HTERT RPE-1 (cell line): ENCODE results near the gene CLK3.

Experiments used
- in situ Hi-C: fragments of 300-500 bp; cut with MboI; formaldehyde crosslinking; loops from 4 replicates; pipeline ENCODE4 v1.14.3; 2020; ENCODE audit warnings: low sequenced_read_pairs

CLK3 gene

DNA sequence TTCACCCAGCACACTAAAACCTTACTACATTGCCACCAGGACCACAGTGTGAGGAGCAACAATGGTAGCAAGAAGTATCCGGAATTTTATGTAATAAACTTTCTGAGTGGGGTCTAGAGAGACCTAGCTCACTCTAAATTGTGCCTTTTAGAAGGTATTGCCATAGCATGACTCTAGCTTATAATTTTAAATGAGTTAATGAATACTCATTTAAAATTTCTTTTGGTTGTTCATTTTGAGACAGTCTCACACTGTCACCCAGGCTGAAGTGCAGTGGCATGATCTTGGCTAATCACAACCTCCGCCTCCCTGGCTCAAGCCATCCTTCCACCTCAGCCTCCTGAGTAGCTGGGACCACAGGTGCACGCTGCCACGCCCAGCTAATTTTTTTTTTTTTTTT lies 54.0 kb downstream of the CLK3 start:
- in situ Hi-C loops, result no loop called here

DNA sequence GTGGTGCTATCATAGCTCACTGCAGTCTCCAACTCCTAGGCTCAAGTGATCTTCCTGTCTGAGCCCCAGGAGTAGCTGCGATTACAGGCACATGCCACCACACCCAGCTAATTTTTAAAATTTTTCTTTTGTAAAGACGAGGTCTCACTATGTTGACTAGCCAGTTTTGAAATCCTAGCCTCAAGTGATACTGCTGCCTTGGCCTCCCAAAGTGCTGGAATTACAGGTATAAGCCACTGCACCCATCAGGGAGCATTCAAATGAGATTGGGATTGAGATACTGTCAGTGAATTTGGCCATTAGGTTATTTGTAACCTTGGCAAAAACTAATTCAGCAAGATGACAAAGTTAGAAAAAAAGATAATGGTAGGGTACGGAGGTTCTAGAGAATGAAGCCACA lies 58.5 kb downstream of the CLK3 start:
- in situ Hi-C loops, result no loop called here

DNA sequence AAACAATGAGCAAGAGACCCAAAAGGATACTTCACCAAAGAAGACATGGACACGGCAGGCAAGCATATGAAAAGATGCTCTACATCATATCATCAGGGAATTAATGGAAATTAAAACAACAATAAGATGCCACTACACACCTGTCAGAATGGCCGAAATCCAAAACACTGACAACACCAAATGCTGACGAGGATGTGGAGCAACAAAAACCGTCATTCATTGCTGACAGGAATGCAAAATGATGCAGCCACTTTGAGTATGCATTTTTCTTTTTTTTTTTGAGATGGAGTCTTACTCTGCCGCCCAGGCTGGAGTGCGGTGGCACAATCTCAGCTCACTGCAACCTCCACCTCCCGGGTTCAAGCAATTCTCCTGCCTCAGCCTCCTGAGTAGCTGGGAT lies 61.2 kb downstream of the CLK3 start:
- in situ Hi-C loops, result no loop called here
